PC-9 (cell line): Measurements from ENCODE around the gene RRN3. TPM values are rescaled to one million over a fixed set of nuclear protein-coding genes. Genes with fewer than 3 reads are reported as not detected.
"Not testable (repeated sequence)": the region's sequence is repeated elsewhere in the genome, so short reads cannot be mapped to it uniquely, and the experiment has no call there.

Experiments
- BruUV-seq: library from RNA; stranded (reverse); fragments of 400-500 nt; replicated peaks from 2 replicates; lab custom pipeline; 2021; lab: Mats Ljungman, UMichigan
- CTCF ChIA-PET: fragments of 300-600 bp; sonication (Branson Sonifier 250); formaldehyde crosslinking; loops from one replicate; lab custom pipeline; 2022; ENCODE audit warnings: antibody characterized with exemption; lab: Charles Lee
- POLR2A ChIA-PET: fragments of 300-600 bp; sonication (Branson Sonifier 250); formaldehyde crosslinking; loops from one replicate; lab custom pipeline; 2022; ENCODE audit warnings: antibody characterized with exemption; ENCODE audit not compliant: unreplicated experiment; lab: Charles Lee
- DNase-seq, 2 experiments: peaks; one replicate each; pipeline versions ENCODE4 v3.0.0 to v3.0.0-alpha.2; 2015 to 2022; ENCODE audit warnings: mixed read lengths in 1 of 2
- H2AFZ ChIP-seq: fragments of 200-600 bp; sonication (generic); 2 replicates; pipeline ENCODE4 v1.8.1; 2017; ENCODE audit warnings: antibody characterized with exemption
- H3F3A ChIP-seq: fragments of 200-600 bp; sonication (generic); 2 replicates; pipeline ENCODE4 v1.8.1; 2017; ENCODE audit warnings: antibody characterized with exemption, mild to moderate bottlenecking, low read depth; ENCODE audit not compliant: insufficient read depth
- H3K27ac ChIP-seq: fragments of 200-600 bp; sonication (generic); 2 replicates; pipeline ENCODE4 v1.6.1; 2016; ENCODE audit warnings: mixed run types
- H3K27me3 ChIP-seq: fragments of 200-600 bp; sonication (generic); 2 replicates; pipeline ENCODE4 v1.6.1; 2016; ENCODE audit warnings: low read depth, mixed run types; ENCODE audit not compliant: insufficient read depth
- H3K36me3 ChIP-seq: fragments of 200-600 bp; sonication (generic); 2 replicates; pipeline ENCODE4 v1.6.1; 2016; ENCODE audit warnings: low read depth, mixed run types
- H3K4me1 ChIP-seq: fragments of 200-600 bp; sonication (generic); replicated peaks from 2 replicates; pipeline ENCODE4 v1.6.1; 2016; ENCODE audit warnings: mixed run types; ENCODE audit not compliant: insufficient read depth
- H3K4me2 ChIP-seq: fragments of 200-600 bp; sonication (generic); 2 replicates; pipeline ENCODE4 v1.6.1; 2017; ENCODE audit warnings: mixed run types
- H3K4me3 ChIP-seq: fragments of 200-600 bp; sonication (generic); 2 replicates; pipeline ENCODE4 v1.6.1; 2016; ENCODE audit warnings: mixed run types
- H3K79me2 ChIP-seq: fragments of 200-600 bp; sonication (generic); 2 replicates; pipeline ENCODE4 v1.6.1; 2017; ENCODE audit warnings: low read depth, mixed run types
- H3K9me2 ChIP-seq: fragments of 200-600 bp; sonication (generic); 2 replicates; pipeline ENCODE4 v1.8.1; 2017; ENCODE audit warnings: mild to moderate bottlenecking; ENCODE audit not compliant: insufficient read depth
- H3K9me3 ChIP-seq: fragments of 200-600 bp; sonication (generic); 2 replicates; pipeline ENCODE4 v1.8.1; 2016; ENCODE audit warnings: low read depth; ENCODE audit not compliant: insufficient read depth
- H4K20me1 ChIP-seq: fragments of 200-600 bp; sonication (generic); 2 replicates; pipeline ENCODE4 v1.8.1; 2017; ENCODE audit not compliant: insufficient read depth
- CTCF ChIP-seq: fragments of 200-600 bp; sonication (generic); conservative IDR thresholded peaks from 2 replicates; pipeline ENCODE4 v1.6.1; 2017; ENCODE audit warnings: mixed run types, antibody characterized with exemption, mild to moderate bottlenecking, moderate library complexity
- EZH2 ChIP-seq: fragments of 200-600 bp; sonication (generic); IDR thresholded peaks from 2 replicates; pipeline ENCODE4 v1.8.0; 2017; ENCODE audit warnings: antibody characterized with exemption, low read depth
- intact Hi-C: fragments of 100-400 bp; cut with micrococcal nuclease; formaldehyde crosslinking; loops from one replicate; pipeline ENCODE4 v1.10.0; 2022; ENCODE audit not compliant: unreplicated experiment
- total RNA-seq: library from RNA; stranded (reverse); gene quantifications from 2 replicates; pipeline ENCODE4 v1.2.3, GENCODE V29; 2021

RRN3 gene
- total RNA-seq, 1 experiment from 2014 or later, result 29.0 TPM

GRCh38 chr16:15032547-15033308 lies 61.3 kb downstream of the RRN3 start:
- Histone ChIP-seq H3K4me1 (no peaks in the 10 kb centered on the region), H3K9me3 (no peaks in the 10 kb centered on the region), H3K27ac (no peak overlapping the region), H3F3A (0 out of 2 replicates have a peak, but pooled peaks cover 3% of the 10 kb centered on the region), H4K20me1 (no peaks in the 10 kb centered on the region), H3K9me2 (no peaks in the 10 kb centered on the region), H3K36me3 (peaks cover 29% of the 10 kb centered on the region; the same call in 1 of the 2 replicates), H3K79me2 (no peaks in the 10 kb centered on the region), H2AFZ (no peak overlapping the region), H3K27me3 (no peaks in the 10 kb centered on the region), H3K4me2 (no peak overlapping the region), H3K4me3 (no peak overlapping the region)
- BruUV-seq, result no TSS peak
- ChIA-PET CTCF (interaction anchor here (0.7 kb wide), 1 partner anchor 1142 kb away, joined by 6 read pairs; no protein-coding TSS in a partner anchor), POLR2A (no interaction called here)
- intact Hi-C loops, result no loop called here
- TF ChIP-seq CTCF (no peak), EZH2 (no peak)
- peak in 1 of 2 experiments; percentile 19 for DNase-seq

- Histone ChIP-seq H3K9me3 (no peaks in the 10 kb centered on the region), H3K79me2 (no peaks in the 10 kb centered on the region), H2AFZ (no peak overlapping the region), H3K36me3 (peaks cover 28% of the 10 kb centered on the region; the same call in 1 of the 2 replicates), H3K9me2 (no peaks in the 10 kb centered on the region), H3K27ac (no peak overlapping the region), H3K4me1 (no peaks in the 10 kb centered on the region), H3K4me3 (no peak overlapping the region), H3F3A (0 out of 2 replicates have a peak, but pooled peaks cover 3% of the 10 kb centered on the region), H3K4me2 (no peak overlapping the region), H4K20me1 (no peaks in the 10 kb centered on the region), H3K27me3 (no peaks in the 10 kb centered on the region)
- TF ChIP-seq EZH2 (no peak), CTCF (no peak)
- DNase-seq, result no peak
- intact Hi-C loops, result no loop called here
- no TSS peak for BruUV-seq
- ChIA-PET CTCF (no interaction called here), POLR2A (no interaction called here)
These were observed 62.5 kb downstream of the RRN3 start for GRCh38 chr16:15031586-15031985.

DNA sequence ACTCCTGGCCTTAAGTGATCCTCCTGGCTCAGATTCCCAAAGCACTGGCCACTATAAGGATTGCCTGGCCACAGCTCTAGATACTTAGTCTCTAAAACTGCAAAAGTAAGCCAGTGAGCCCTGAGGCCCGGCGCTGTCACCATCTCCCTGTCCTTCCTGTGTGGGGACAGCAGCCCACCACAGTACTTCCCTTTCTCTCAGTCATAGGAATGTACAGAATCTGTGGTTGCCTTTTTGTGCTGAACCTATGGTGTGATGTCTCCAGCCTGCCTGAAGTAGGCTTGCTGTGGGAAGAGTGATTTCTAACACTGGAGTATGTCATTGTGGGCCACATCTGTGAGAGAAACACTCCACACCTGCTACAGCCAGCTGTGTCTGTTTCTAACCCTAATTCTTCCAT lies 62.9 kb downstream of the RRN3 start:
- Histone ChIP-seq H3K9me3 (no peaks in the 10 kb centered on the region), H3K4me1 (no peaks in the 10 kb centered on the region), H3F3A (0 out of 2 replicates have a peak, but pooled peaks cover 3% of the 10 kb centered on the region), H3K79me2 (no peaks in the 10 kb centered on the region), H3K27me3 (no peaks in the 10 kb centered on the region), H4K20me1 (no peaks in the 10 kb centered on the region), H3K4me2 (no peak overlapping the region), H3K9me2 (no peaks in the 10 kb centered on the region), H3K4me3 (no peak overlapping the region), H3K27ac (no peak overlapping the region), H3K36me3 (peaks cover 25% of the 10 kb centered on the region; the same call in 1 of the 2 replicates), H2AFZ (no peak overlapping the region)
- ChIA-PET CTCF (interaction anchor here (0.6 kb wide), 1 partner anchor 428 kb away, joined by 3 read pairs; no protein-coding TSS in a partner anchor), POLR2A (no interaction called here)
- BruUV-seq, result no TSS peak
- intact Hi-C loops, result no loop called here
- DNase-seq, result no peak
- TF ChIP-seq EZH2, result no peak

DNA sequence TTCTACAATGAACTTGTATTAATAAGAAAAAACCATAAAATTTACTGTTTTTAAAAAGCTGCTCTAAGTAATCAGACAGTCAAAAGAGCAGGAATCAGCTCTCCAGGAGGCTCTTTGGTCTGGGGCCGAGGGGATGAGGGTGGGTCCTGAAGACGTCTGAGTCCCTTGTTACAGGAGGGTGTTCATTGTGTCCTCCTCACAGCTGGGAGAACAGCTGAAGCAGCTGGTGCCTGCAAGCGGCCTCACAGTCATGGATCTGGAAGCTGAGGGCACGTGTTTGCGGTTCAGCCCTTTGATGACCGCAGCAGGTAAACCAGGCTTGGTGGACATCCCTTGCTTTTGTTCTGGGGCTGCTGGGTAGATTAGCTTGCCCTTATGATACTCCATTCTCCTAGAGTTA lies 64.3 kb downstream of the RRN3 start:
- CTCF ChIA-PET, H3K9me2 ChIP-seq, H3K4me2 ChIP-seq, H3K27me3 ChIP-seq, POLR2A ChIA-PET, H4K20me1 ChIP-seq, H3K4me3 ChIP-seq, H3F3A ChIP-seq, H3K79me2 ChIP-seq, DNase-seq, H3K27ac ChIP-seq, H3K9me3 ChIP-seq, H3K4me1 ChIP-seq, BruUV-seq, intact Hi-C loops, H2AFZ ChIP-seq: not testable (repeated sequence)
- peaks cover 25% of the 10 kb centered on the region; the same call in 1 of the 2 replicates for H3K36me3 ChIP-seq

DNA sequence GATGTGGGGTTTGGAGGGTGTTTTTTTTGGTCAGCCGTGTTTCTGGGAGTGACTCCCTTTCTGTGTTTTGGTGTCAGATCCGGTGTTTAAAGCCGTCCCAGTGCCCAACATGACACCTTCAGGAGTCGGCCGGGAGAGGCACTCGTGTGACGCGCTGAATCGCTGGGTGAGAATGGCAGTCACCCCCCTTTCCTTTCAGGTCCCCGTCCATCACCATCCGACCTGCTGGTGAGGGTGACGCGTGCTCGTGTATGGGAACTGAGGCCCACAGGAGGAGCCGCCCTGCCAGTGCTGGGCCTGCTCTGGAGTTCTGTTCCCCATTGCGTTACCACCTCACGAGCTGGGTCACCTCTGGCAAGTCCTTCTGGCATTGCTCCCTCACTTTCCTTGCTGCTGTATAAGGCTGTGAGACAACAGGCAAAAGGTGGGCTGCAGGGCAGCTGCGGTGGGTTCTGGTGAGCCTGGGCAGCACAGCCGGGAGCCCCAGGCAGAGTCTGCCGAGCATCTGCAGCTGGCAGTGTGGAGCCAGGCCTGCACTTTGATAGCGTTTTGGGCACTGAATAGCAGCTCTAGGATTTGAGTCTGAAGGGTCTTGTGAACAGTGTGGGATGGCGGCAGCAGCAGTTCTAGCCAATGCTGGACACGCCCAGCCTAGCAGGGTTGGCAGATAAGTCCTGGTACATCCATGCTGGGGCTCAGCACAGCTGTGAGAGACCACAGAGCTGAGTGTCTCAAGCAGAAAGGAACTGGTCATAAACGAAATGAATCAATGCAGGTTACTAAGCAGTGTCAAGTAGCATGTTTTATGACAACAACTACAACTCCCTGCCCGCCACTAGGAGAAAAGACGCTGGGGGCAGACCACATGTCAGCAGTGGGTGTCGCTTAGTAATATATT lies 65.0 kb downstream of the RRN3 start:
- H3K4me1 ChIP-seq, H3K9me2 ChIP-seq, H3K9me3 ChIP-seq, H3K79me2 ChIP-seq, CTCF ChIA-PET, H4K20me1 ChIP-seq, H3K27ac ChIP-seq, H3F3A ChIP-seq, H3K4me2 ChIP-seq, intact Hi-C loops, DNase-seq, POLR2A ChIA-PET, H2AFZ ChIP-seq, H3K27me3 ChIP-seq, BruUV-seq, H3K4me3 ChIP-seq: not testable (repeated sequence)
- H3K36me3 ChIP-seq, result peaks cover 25% of the 10 kb centered on the region; the same call in 1 of the 2 replicates
